ENCODE measurements around the gene RPTOR. TPM values are rescaled to one million over a fixed set of nuclear protein-coding genes. Genes with fewer than 3 reads are reported as not detected.
A peak's percentile ranks its signal among the peaks of the same experiment; 100 is the strongest.

RPTOR gene
- total RNA-seq, 1 experiment from 2014 or later: 66.7 TPM

- Mint-ChIP-seq H3K27me3 (ENCODE audit: insufficient read depth, unreplicated experiment) (no peaks in the 10 kb centered on the region), H3K9me3 (ENCODE audit: unreplicated experiment) (no peaks in the 10 kb centered on the region), H3K36me3 (ENCODE audit: insufficient read depth, unreplicated experiment) (peaks cover 20% of the 10 kb centered on the region), H3K27ac (ENCODE audit: unreplicated experiment) (no peak overlapping the region), H3K4me3 (ENCODE audit: unreplicated experiment) (no peak overlapping the region), H3K4me1 (ENCODE audit: low read depth, unreplicated experiment) (peaks cover 22% of the 10 kb centered on the region)
- TF ChIP-seq CTCF (IDR thresholded peaks at IDR 0.05; ENCODE audit: insufficient read depth in 1 of 2, low read depth in 1 of 2, low read length in 1 of 2, severe bottlenecking in 1 of 2, unreplicated experiment in 1 of 2): no peak
- no peaks in the 10 kb centered on the region; the same call in 1 of the 2 replicates for H3K4me1 ChIP-seq
- intact Hi-C loops (cut with micrococcal nuclease; ENCODE audit: unreplicated experiment): no loop called here
- H3K36me3 ChIP-seq (ENCODE audit: control insufficient read depth, insufficient read depth, low read length): no peaks in the 10 kb centered on the region
- no peak for DNase-seq
- ChIA-PET CTCF (no interaction called here), POLR2A (no interaction called here)
- H3K9me3 ChIP-seq: no peaks in the 10 kb centered on the region
- H3K27me3 ChIP-seq (replicated peaks; ENCODE audit: control insufficient read depth, insufficient read depth, low read length): no peaks in the 10 kb centered on the region
- H3K4me3 ChIP-seq (ENCODE audit: low read depth, low read length): no peak overlapping the region
- BruUV-seq (replicated peaks): no TSS peak
Observed at GRCh38 chr17:80681215-80681614, 136.6 kb downstream of the RPTOR start.

- H3K27me3 ChIP-seq (replicated peaks; ENCODE audit: control insufficient read depth, insufficient read depth, low read length): no peaks in the 10 kb centered on the region
- H3K4me1 ChIP-seq: no peaks in the 10 kb centered on the region; the same call in 1 of the 2 replicates
- no peak for DNase-seq
- H3K27ac Mint-ChIP-seq (ENCODE audit: unreplicated experiment): no peak overlapping the region
- peaks cover 22% of the 10 kb centered on the region for H3K4me1 Mint-ChIP-seq (ENCODE audit: low read depth, unreplicated experiment)
- H3K9me3 Mint-ChIP-seq (ENCODE audit: unreplicated experiment): no peaks in the 10 kb centered on the region
- CTCF ChIA-PET: interaction anchor here (1.3 kb wide), 1 partner anchor 32 kb away, joined by 4 read pairs; no protein-coding TSS in a partner anchor
- no peaks in the 10 kb centered on the region; the same call in 1 of the 2 replicates for H3K36me3 ChIP-seq (ENCODE audit: control insufficient read depth, insufficient read depth, low read length)
- no TSS peak for BruUV-seq (replicated peaks)
- no peak for TF ChIP-seq CTCF (IDR thresholded peaks at IDR 0.05; ENCODE audit: insufficient read depth in 1 of 2, low read depth in 1 of 2, low read length in 1 of 2, severe bottlenecking in 1 of 2, unreplicated experiment in 1 of 2)
- no peak overlapping the region for H3K4me3 Mint-ChIP-seq (ENCODE audit: unreplicated experiment)
- no peak overlapping the region for H3K4me3 ChIP-seq (ENCODE audit: low read depth, low read length)
- no peaks in the 10 kb centered on the region for H3K9me3 ChIP-seq
- intact Hi-C loops (cut with micrococcal nuclease; ENCODE audit: unreplicated experiment): no loop called here
- POLR2A ChIA-PET: no interaction called here
- no peaks in the 10 kb centered on the region for H3K27me3 Mint-ChIP-seq (ENCODE audit: insufficient read depth, unreplicated experiment)
- H3K36me3 Mint-ChIP-seq (ENCODE audit: insufficient read depth, unreplicated experiment): peaks cover 19% of the 10 kb centered on the region
Observed at GRCh38 chr17:80682372-80682771, 137.7 kb downstream of the RPTOR start.

GRCh38 chr17:80683625-80684104, 139.0 kb downstream of the RPTOR start:
- intact Hi-C loops (cut with micrococcal nuclease; ENCODE audit: unreplicated experiment): no loop called here
- Histone ChIP-seq H3K36me3 (ENCODE audit: control insufficient read depth, insufficient read depth, low read length) (no peaks in the 10 kb centered on the region; the same call in 1 of the 2 replicates), H3K9me3 (no peaks in the 10 kb centered on the region), H3K4me3 (ENCODE audit: low read depth, low read length) (no peak overlapping the region), H3K4me1 (peaks cover 7% of the 10 kb centered on the region; the same call in 1 of the 2 replicates), H3K27me3 (replicated peaks; ENCODE audit: control insufficient read depth, insufficient read depth, low read length) (no peaks in the 10 kb centered on the region)
- no peak for TF ChIP-seq CTCF (IDR thresholded peaks at IDR 0.05; ENCODE audit: insufficient read depth in 1 of 2, low read depth in 1 of 2, low read length in 1 of 2, severe bottlenecking in 1 of 2, unreplicated experiment in 1 of 2)
- Mint-ChIP-seq H3K27me3 (ENCODE audit: insufficient read depth, unreplicated experiment) (no peaks in the 10 kb centered on the region), H3K27ac (ENCODE audit: unreplicated experiment) (peak overlapping the region; percentile 42), H3K4me1 (ENCODE audit: low read depth, unreplicated experiment) (peaks cover 16% of the 10 kb centered on the region), H3K4me3 (ENCODE audit: unreplicated experiment) (no peak overlapping the region), H3K9me3 (ENCODE audit: unreplicated experiment) (no peaks in the 10 kb centered on the region), H3K36me3 (ENCODE audit: insufficient read depth, unreplicated experiment) (peaks cover 11% of the 10 kb centered on the region)
- POLR2A ChIA-PET: no interaction called here
- CTCF ChIA-PET: no interaction called here
- BruUV-seq (replicated peaks): no TSS peak
- DNase-seq: no peak
